NCI-H2107 treated with DMSO at 0.1 percent for 48 hours (cell line): ENCODE results near the gene NCMAP.

Experiments
- DNase-seq: peaks from one replicate; lab custom pipeline; 2025; ENCODE audit not compliant: unreplicated experiment; lab: John Stamatoyannopoulos, UW

NCMAP gene

DNA sequence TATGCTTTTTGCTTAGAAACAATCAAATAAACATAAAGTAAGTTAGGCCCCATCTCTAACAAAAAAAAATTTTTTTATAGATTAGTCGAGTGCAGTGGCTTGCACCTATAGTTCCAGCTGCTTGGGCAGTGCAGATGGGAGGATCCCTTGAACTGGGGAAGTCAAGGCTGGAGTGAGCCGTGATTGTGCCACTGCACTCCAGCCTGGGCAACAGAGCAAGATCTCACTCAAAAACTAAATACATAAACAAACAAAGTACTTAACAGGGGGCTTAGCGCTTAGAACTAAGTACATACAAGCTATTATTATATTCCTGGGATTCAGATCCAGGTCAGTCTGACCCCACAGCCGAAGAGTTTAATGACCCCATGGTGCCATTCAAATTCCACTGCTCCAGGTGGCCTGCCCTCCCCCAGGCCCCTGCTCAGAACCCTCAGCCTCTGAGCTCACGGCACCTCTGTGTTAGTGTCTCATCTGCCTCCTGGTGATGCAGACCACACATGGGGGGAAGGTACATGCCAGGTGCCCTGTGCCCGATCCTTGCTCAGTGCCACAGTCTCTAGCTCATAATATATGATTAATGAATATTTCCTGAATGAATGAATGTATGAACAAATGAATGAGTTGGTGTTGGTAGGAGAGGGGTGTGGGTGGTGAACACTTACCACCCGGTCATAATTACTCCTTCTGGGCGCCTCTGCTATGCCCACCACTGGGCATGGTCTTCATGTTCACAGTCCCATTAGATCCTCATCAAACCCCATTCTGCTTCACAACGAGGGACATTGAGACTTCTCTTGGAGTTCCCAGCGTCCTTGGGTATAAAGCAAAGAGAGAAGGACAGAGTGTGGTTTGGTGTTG lies 14.6 kb downstream of the NCMAP start:
- DNase-seq, result no peak

DNA sequence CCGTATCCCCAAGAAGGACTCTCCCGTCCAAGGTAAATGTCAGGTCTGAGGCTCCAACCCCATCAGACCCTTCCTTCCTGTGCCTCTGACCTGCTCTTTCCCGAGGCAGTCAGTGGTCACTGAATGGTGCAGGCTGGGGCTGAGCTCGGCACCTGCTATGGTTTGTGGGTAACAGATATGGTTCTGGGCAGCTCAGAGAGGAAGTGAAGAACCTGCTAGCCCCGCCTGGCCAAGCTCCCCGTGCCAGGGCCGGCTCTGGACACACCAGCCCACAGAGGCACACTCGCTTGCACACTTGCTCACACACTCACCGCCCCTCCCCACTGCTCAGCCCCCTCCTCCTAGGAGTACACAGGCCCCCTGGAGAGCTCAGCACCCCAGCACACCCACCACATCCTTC lies 16.4 kb downstream of the NCMAP start:
- no peak for DNase-seq

DNA sequence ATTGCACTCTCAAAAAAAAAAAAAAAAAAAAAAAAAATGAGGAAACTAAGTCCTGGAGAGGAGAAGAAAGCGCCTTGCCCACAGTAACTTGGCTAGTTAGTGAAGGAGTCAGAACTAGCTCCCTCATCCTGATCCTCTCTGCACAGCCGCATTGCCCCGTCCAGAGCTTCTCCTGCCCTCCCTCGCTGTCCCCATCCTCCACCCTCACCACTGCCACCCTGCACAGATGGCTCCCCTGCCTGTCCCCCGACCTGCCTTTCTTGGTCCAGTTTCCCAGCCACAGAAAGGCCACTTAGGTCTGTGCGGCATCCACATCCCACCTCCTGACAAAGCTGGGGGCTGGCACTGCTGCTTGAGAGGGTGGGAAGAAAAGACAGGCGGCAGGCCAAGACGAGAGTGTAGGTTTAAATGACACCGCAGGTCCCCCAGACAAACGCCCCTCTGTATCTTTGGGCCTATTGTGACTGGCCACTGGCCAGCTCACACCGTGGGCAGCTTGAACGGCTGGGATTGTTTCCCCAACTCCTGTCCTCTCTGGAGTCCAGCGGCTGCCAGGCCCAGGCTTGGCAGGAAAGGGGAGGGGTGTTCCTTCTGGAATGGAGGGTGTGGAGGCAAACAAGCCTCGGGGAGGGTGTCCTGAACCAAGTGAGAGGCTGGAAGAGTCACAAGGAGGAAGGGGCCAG lies 20.2 kb downstream of the NCMAP start:
- no peak for DNase-seq

DNA sequence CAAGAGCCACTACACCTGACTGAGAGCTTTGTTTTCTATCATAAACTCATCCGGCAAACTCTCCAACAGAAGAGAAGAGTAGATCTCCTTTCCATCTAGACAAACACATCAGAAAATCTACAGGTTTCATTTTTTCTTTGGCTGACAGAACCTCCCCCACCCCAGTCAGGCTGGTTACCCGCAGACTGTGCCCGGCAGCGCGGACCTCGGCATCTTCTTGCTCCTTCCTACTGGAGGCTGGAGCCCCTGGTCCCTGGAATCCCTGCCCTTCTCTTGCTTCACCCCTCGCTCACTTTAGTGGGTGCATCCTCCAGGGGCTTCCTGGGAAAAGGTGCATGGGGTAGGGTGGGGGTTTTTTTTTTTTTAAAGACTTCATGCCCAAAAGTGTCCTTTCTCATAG lies 23.0 kb downstream of the NCMAP start:
- DNase-seq, result no peak

DNA sequence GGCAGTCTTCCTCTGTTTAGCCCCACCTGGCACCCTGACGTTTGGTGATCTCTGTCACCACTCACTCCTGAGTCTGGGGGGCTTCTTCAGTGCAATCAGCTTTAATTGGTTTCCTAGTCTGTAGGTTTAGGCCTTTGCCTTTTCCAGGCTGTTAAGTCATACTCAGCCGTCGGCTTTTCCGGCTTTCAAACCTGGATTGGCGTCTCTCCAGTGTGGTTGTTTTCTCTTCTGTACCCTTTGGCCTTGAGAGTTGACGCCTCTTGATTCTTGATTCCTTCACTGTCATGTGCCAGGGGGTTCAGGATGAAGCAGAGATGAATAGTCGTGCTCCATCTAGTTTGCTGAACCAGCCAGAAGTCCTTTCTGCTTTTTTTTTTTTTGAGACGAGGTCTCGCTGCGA lies 24.9 kb downstream of the NCMAP start:
- no peak for DNase-seq

DNA sequence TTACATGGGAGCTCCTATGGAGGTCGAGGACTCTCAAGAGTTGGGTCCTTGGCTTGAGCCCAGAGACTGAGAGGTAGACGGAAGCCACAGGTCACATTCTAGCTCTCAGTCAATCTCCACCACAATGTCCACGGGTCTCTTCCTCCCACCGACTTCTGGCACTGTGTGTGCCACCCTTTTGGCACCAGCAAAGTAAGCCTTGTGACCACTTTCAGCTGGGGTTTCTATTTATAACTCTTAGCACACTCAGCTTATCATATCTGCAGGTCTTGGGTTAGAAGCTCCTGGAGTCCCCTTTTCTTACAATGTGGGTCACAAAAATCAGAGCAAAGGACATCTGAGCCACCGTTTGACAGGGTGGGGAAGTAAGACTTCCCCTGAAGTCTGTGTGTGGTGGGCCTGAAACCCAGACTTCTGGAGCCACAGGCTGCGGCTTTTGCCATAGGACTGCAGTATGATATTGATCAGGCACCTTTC lies 28.3 kb downstream of the NCMAP start:
- DNase-seq, result no peak

DNA sequence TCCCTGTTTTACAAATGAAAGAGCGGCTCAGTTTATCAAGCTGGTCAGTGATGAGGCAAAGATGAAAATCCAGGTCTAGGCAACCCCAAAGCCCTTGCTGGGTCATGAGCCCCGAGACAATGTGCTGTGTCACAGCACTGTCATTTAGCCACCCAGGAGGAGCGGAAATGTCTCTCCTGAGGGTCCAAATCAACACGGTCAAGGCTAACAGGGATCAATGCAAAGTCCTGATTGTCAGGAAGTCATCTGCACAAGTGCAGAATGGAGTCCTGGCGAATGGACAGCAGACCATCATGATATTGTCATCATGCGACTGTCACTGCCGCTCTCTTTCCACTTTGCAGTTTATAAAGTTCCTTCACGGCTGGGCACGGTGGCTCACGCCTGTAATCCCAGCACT lies 30.2 kb downstream of the NCMAP start:
- no peak for DNase-seq

DNA sequence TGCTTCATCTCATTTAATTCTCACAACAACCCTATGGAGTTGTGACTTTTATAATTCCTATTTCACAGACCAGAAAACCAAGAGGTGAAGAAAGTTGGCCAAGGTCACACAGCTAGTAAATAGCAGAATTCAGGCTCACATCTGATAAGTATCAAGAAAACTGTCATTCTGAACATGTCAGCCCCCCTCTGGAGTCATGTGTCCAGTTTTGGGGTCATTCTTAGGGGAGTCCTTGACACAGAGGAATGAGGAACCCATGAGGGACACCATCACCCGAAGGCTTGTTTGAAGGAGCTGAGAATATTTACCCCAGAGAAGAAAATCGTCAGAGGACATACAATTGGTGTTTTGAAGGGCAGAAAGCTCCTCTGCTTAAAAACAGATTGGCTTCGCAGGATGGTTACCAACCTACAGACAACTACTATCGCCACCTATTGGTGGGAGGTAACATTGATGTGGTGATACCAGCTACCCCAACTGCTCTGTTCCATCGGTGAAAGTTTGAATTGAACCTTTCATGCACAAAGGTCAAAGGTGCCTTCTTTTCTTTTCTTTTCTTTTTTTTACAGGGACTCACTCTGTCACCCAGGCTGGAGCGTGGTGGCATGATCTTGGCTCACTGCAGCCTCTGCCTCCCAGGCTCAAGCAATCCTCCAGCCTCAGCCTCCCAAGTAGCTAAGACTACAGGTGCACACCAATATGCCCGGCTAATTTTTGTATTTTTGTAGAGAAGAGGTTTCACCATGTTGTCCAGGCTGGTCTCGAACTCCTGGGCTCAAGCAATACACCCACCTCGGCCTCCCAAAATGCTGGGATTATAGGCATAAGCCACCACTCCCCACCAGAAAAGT lies 31.3 kb downstream of the NCMAP start:
- peak; percentile 66 for DNase-seq

DNA sequence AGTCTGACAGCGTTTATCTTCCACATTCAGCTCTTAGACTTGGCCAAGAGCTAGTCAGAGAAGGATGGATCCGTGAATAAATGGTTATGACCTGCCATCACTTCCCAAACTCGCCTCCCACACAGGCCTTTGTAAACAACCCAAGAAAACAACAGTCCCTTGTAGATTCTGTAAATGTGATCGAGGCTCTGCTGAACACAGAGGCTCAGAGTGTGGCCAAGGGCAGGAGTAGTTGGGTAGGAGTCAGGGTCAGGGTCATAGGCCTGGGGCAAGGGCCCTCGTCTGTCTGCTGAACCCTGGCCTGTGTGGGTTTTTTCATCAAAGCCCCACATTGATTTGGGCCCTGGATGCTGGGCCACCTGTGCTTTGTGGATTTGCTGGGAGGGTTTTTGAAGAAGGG lies 32.7 kb downstream of the NCMAP start:
- no peak for DNase-seq

DNA sequence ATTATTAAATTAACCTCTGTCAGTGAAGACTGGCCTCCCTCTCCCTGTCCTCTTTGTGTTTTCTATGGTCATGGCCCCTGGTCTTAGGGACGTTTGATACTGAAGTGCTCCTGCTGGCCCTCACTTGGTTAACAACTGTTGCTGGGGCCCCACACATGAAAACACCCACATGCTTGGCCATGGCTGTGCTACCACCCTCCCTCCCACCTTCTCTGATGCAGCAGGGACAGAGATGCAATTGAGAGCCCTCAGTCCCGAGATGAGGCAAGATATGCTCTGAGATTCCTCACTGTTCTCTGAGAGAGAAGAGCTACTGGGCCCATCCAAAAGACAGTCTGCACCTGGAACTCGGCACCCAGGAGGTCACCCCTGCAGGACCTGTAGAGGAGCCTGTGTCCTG lies 33.3 kb downstream of the NCMAP start:
- no peak for DNase-seq

DNA sequence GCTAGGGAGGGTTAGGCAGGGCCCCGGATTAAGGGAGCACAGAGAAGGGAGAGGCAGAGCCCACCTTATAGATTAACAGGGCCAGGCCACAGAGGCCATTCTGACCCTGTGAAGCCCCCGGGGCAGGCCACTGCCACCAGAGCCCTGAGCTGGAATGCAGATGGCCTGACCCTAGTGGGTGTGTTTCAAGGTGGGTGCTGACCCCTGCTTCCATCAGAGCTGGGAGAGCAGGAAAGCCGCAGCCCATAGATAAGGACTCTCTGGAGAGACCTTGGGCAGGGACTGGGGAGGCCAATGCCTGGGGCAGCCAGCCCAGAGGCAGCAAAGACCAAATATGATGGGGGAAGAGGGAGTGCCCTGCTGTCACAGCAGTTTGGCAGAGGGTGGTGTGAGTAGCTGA lies 35.9 kb downstream of the NCMAP start:
- DNase-seq, result no peak

DNA sequence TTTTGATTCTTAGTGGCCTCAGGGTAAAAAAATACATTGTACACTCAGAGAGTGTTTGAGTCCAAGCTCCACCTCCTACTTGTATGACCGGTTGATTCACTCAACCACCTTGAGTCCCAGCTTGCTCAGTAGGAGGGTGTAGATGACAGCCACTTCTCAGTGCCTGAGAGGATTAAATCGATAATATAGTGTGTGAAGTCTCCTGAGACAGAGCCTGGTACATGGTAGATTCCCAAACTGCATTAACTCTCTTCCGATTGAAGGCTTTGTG lies 38.4 kb downstream of the NCMAP start:
- DNase-seq, result peak; percentile 57

DNA sequence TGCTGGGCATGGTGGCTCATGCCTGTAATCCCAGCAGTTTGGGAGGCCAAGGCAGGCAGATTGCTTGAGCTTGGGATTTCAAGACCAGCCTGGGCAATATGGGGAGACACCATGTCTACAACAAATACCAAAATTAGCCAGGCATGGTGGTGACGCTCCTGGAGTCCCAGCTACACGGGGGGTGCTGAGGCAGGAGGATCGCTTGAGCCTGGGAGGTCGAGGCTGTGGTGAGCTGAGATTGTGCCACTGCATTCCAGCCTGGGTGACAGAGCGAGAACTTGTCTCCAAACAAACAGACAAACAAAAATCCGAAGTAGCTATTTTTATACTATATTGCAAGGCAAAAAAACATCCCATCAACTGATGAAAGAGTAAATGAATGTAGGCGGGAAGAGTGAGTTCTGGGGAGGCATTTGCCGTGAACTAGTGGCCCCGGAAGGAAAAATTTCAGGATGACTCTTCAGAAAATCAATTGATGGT lies 40.6 kb downstream of the NCMAP start:
- no peak for DNase-seq

DNA sequence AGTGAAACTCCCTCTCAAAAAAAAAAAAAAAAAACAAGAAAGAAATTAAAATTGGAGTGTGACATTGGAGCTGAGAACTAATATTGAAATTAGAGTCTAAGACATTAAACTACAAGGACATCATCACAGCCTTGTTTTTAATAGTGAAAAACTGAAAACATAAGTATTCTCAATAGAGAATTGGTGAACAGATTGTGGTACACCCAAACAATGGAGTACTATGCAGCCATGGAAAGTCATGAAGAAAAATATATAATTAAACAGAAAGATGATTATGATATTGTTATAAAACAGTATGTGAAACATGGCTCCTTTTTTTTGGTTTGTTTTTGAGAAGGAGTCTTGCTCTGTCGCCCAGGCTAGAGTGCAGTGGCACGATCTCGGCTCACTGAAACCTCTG lies 43.4 kb downstream of the NCMAP start:
- DNase-seq, result no peak

DNA sequence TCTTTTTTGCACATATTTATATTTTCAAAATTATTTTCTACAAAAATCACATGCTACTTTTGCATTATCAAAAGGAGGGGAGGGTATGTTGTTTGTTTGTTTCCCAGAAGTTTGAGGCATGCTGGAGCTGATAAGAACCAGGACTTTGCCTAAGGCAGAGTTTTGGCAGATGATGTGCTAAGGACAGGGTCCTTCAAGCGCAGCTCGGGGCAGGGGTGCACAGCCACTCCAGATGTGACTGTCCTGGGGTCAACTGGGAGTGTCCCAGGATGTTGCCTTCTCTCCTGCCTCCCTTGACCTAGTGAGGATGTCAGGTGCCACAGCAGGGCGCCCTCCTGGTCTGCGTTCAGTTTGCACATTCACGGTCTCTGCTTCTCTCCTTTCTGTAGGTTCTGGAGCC lies 44.7 kb downstream of the NCMAP start:
- DNase-seq, result no peak

DNA sequence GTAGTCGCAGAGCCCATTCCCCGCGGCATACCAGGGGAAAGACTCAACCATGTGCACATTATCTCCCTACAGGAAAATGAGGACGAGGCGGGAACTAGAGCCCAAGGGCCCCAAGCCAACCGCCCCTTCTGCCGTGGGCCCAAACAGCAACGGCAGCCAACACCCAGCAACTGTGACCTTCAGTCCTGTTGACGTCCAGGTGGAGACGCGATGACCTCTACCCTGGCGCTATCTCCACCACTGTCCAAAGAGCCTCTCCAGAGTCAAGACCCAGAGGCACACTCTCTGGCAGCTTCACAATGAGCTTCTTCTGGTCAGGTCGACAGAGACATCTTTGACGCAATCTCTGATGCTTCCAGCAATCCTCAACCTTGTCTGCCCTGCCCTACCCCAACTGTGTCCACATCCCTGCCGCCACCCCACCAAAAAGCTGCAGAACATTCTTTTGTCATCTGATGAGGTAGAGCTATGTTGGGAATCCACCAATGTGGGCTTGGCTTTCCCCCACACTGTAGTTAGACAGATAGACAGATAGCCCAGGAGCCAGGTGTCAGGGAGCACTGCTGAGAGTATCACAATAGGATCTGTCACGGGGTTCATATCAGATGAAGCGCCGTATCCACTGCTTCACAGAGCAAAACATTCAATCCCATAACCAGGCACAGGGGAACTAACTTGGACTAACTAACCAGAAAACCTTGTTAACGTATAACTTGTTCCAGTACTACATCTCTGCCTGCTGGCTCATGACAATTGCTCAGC lies 49.8 kb downstream of the NCMAP start:
- no peak for DNase-seq

DNA sequence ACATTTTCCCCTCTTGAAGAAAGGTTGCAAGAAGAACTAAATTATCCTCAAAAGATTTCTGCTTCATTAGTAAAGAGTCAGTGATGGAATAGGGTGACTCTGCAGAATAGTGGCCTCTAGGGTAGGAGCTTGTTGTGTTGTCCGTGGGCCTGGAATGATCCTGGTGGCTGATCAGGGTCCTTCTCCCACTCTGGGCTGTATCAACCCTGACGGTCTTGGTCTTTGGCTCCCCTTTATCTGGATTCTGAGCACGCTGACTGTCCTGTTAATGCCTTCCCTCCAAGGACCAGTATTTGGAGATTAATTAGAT lies 50.4 kb downstream of the NCMAP start:
- no peak for DNase-seq

DNA sequence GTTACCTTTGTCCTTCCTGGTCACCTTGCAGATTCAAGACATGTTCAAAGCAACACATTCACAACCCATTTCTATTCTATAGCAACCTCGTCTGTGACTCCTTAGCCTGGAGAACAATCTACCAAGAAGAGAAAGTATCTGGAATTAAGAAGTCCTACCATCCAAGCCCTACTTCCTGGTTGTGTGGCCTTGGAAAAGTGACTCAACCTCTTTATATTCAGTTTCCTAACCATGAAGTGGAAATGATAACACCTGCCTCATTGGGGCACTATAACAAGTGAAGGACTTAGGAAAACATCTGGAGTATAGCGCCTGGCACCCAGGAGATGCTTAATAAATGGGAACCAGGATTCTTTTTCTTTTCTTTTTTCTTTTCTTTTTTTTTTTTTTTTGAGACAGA lies 50.7 kb downstream of the NCMAP start:
- DNase-seq, result no peak

DNA sequence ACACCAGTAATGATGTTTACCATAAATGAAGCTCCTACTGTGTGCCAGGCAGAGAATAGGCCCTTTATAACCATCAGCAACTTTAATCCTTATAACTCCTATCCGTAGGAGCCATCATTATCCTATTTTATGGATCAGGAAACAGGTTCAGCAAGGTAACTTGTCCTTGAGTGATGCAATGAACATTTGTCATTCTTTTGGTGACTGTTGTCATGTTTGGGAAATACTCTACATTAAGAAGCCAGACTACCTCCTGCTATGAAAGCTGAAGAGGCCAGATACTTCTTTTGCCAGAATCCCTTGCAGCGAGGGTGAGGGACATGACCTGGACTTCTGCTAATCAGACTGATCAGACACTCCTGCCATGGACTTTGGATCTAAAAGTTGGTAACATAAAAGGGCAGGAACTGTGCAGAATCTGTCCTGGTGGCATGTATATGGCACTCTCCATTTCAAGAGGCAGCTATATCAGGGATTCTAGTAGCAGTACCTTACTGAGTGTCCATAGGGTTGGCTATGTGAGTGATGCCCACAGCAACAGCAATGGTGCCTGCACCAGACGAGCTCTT lies 54.1 kb downstream of the NCMAP start:
- no peak for DNase-seq

DNA sequence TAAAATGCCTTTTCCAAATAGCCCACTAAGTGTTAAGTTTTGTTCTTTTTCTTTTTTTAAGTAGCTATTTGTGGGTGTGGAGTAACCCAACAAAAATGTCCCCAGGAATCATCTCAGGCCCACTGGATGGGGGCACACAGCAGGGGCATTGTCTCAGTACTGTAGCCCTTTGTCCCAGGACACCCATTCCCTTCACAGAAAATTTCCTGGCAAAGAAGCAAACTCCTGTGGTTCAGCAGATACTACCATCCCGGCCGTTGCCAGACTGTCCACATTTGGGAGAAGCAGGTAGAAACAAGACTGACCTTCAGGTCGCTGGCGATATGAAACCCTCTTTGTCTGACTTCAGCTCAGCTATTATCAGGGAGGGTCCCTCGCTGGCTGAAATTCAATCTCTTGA lies 63.5 kb downstream of the NCMAP start:
- no peak for DNase-seq

DNA sequence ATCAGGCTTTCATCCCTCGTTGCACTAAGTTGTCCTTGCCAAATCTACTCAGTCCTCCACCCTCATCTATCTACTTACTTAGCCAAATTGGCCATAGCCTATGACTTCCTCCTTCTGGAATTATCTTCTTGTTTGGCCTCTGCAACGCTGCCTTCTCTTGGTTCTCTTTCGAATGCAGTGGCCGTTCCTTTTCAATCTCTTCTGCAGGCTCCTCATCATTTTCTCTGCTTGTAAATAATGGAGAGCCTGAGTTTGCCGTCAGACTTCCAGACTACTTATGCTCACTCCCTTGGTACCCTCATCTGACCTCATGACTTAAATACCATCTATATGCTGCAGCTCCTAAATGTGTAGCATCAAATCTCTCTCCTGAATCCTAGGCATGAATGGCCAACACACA lies 64.8 kb downstream of the NCMAP start:
- DNase-seq, result no peak
